ENCODE measurements around the gene MNX1.

GRCh38 chr7:157035979-157036378, 25.5 kb upstream of the MNX1 start:
- TF ChIP-seq CTCF (IDR thresholded peaks at IDR 0.05; ENCODE audit: low read depth, low read length, poor library complexity, severe bottlenecking) = no peak
- no peak for TF ChIP-seq EZH2phosphoT487 (IDR thresholded peaks at IDR 0.05; ENCODE audit: borderline replicate concordance, low read length)
